HG03520 (cell line): ENCODE data around the gene PPP6R2.
"Not testable (repeated sequence)": the region's sequence is repeated elsewhere in the genome, so short reads cannot be mapped to it uniquely, and the experiment has no call there.

Experiments used
- ATAC-seq: cut with Tn5 transposase; IDR thresholded peaks from one replicate; pipeline ENCODE4 v1.9.1; 2021; ENCODE audit warnings: mild to moderate bottlenecking, moderate library complexity; ENCODE audit not compliant: unreplicated experiment

Gene PPP6R2

GRCh38 chr22:50397371-50398060 is 54.4 kb downstream of the PPP6R2 start:
- ATAC-seq = not testable (repeated sequence)

GRCh38 chr22:50398831-50399648 is 55.9 kb downstream of the PPP6R2 start:
- ATAC-seq = no peak

- no peak for ATAC-seq
Measured at GRCh38 chr22:50399751-50400331, 56.7 kb downstream of the PPP6R2 start.

- no peak for ATAC-seq
Measured at GRCh38 chr22:50400406-50400805, 57.3 kb downstream of the PPP6R2 start.

- no peak for ATAC-seq
Measured at GRCh38 chr22:50400931-50401330, 57.8 kb downstream of the PPP6R2 start.

GRCh38 chr22:50401907-50402306 is 58.8 kb downstream of the PPP6R2 start:
- ATAC-seq = no peak

GRCh38 chr22:50403701-50404101 is 60.6 kb downstream of the PPP6R2 start:
- ATAC-seq = no peak

- no peak for ATAC-seq
Measured at GRCh38 chr22:50406416-50407170, 63.5 kb downstream of the PPP6R2 start.

- ATAC-seq = no peak
Measured at GRCh38 chr22:50408311-50408710, 65.2 kb downstream of the PPP6R2 start.

- not testable (repeated sequence) for ATAC-seq
Measured at GRCh38 chr22:50408954-50409353, 65.8 kb downstream of the PPP6R2 start.

GRCh38 chr22:50414476-50415248 is 71.5 kb downstream of the PPP6R2 start:
- no peak for ATAC-seq

GRCh38 chr22:50415426-50415825 is 72.3 kb downstream of the PPP6R2 start:
- no peak for ATAC-seq

- no peak for ATAC-seq
Measured at GRCh38 chr22:50416996-50417395, 73.9 kb downstream of the PPP6R2 start.

GRCh38 chr22:50417411-50418210 is 74.5 kb downstream of the PPP6R2 start:
- ATAC-seq = no peak

GRCh38 chr22:50418624-50419023 is 75.5 kb downstream of the PPP6R2 start:
- ATAC-seq = no peak

- ATAC-seq = no peak
Measured at GRCh38 chr22:50419116-50419515, 76.0 kb downstream of the PPP6R2 start.

- no peak for ATAC-seq
Measured at GRCh38 chr22:50420015-50420414, 76.9 kb downstream of the PPP6R2 start.

- ATAC-seq = no peak
Measured at GRCh38 chr22:50420581-50420980, 77.5 kb downstream of the PPP6R2 start.

- ATAC-seq = no peak
Measured at GRCh38 chr22:50422046-50422445, 78.9 kb downstream of the PPP6R2 start.
